Endothelial cell of umbilical vein (primary cell): ENCODE measurements around the gene NCKAP5. TPM values are rescaled to one million over a fixed set of nuclear protein-coding genes. Genes with fewer than 3 reads are reported as not detected.

Experiments used
- BruUV-seq: library from RNA; stranded (reverse); fragments of 400-500 nt; replicated peaks from 2 replicates; lab custom pipeline; 2021; lab: Mats Ljungman, UMichigan
- CTCF ChIA-PET: fragments of 300-600, 350-600 bp; sonication (Branson Sonifier 250); formaldehyde crosslinking; loops from one replicate; lab custom pipeline; 2021; ENCODE audit warnings: antibody characterized with exemption, inconsistent platforms; lab: Charles Lee
- POLR2A ChIA-PET: fragments of 300-600, 350-600 bp; sonication (Branson Sonifier 250); formaldehyde crosslinking; loops from one replicate; lab custom pipeline; 2021; ENCODE audit warnings: antibody characterized with exemption, inconsistent platforms; lab: Charles Lee
- DNase-seq: peaks from one replicate; pipeline ENCODE4 v3.0.0-alpha.2; 2011; ENCODE audit warnings: low read depth, low spot score
- FAIRE-seq: peaks from 2 replicates; lab custom pipeline; 2011; peaks lifted over from hg19 to GRCh38; lab: Jason Lieb, UNC
- H2AFZ ChIP-seq: 2 replicates; pipeline ENCODE4 v1.6.0; 2012; ENCODE audit warnings: low read depth, low read length, control low read depth, inconsistent platforms
- H3K27ac ChIP-seq: 2 replicates; pipeline ENCODE4 v1.5.1; 2011; ENCODE audit warnings: low read depth, mild to moderate bottlenecking, control low read depth, low read length, moderate library complexity; ENCODE audit not compliant: insufficient read depth
- H3K27me3 ChIP-seq, 2 experiments: 2 replicates each; pipeline versions ENCODE4 v1.6.0 to v1.6.1; 2011; ENCODE audit warnings: low read length in 2 of 2, mixed read lengths in 1 of 2; ENCODE audit not compliant: control insufficient read depth in 2 of 2, insufficient read depth in 2 of 2
- H3K36me3 ChIP-seq, 2 experiments: 2 replicates in 1 of 2; 3 replicates in 1 of 2; pipeline ENCODE4 v1.5.1; 2011; ENCODE audit warnings: low read length in 2 of 2, mild to moderate bottlenecking in 1 of 2, moderate library complexity in 1 of 2; ENCODE audit not compliant: control insufficient read depth in 2 of 2, insufficient read depth in 2 of 2; ENCODE audit errors: extremely low read depth in 1 of 2
- H3K4me1 ChIP-seq: 3 replicates; pipeline ENCODE4 v1.5.1; 2011; ENCODE audit warnings: mild to moderate bottlenecking, low read length; ENCODE audit not compliant: control insufficient read depth, insufficient read depth; ENCODE audit errors: extremely low read depth
- H3K4me2 ChIP-seq: 2 replicates; pipeline ENCODE4 v1.6.1; 2011; ENCODE audit warnings: low read length, control low read depth, mixed read lengths; ENCODE audit not compliant: insufficient read depth
- H3K4me3 ChIP-seq, 3 experiments: fragments of 200-600 bp in 1 of 3; sonication (generic), shearing (Covaris generic) in 1 of 3; replicated peaks in 1 of 3; 2 replicates each; pipeline ENCODE4 v1.5.1; 2011 to 2016; ENCODE audit warnings: control low read depth in 3 of 3, low read length in 3 of 3, mild to moderate bottlenecking in 2 of 3, inconsistent platforms in 1 of 3, low read depth in 1 of 3, moderate library complexity in 1 of 3; ENCODE audit not compliant: insufficient read depth in 1 of 3
- H3K79me2 ChIP-seq: 2 replicates; pipeline ENCODE4 v1.6.0; 2012; ENCODE audit warnings: low read length, inconsistent platforms; ENCODE audit not compliant: control insufficient read depth, insufficient read depth
- H3K9ac ChIP-seq: replicated peaks from 2 replicates; pipeline ENCODE3; 2011; ENCODE audit warnings: low read length, control low read depth; ENCODE audit not compliant: insufficient read depth; ENCODE audit errors: extremely low read depth
- H3K9me1 ChIP-seq: replicated peaks from 3 replicates; pipeline ENCODE4 v1.6.0; 2011; ENCODE audit warnings: mild to moderate bottlenecking, low read length; ENCODE audit not compliant: control insufficient read depth, insufficient read depth; ENCODE audit errors: extremely low read depth
- H3K9me3 ChIP-seq: replicated peaks from 2 replicates; pipeline ENCODE4 v1.5.1; 2012; ENCODE audit warnings: low read length, inconsistent platforms; ENCODE audit not compliant: control insufficient read depth, insufficient read depth
- H4K20me1 ChIP-seq: replicated peaks from 2 replicates; pipeline ENCODE3; 2011; ENCODE audit warnings: mild to moderate bottlenecking, low read length; ENCODE audit not compliant: control insufficient read depth, insufficient read depth; ENCODE audit errors: extremely low read depth
- CTCF ChIP-seq, 2 donors: IDR thresholded peaks; 1 replicate in 1 of 2; 2 replicates in 1 of 2; pipeline ENCODE4 v1.5.1; 2011; ENCODE audit warnings: low read length in 2 of 2, mild to moderate bottlenecking in 2 of 2, moderate library complexity in 2 of 2, control low read depth in 1 of 2, inconsistent platforms in 1 of 2, low read depth in 1 of 2; ENCODE audit not compliant: insufficient read depth in 1 of 2; ENCODE audit errors: extremely low read depth in 1 of 2
- EZH2 ChIP-seq: IDR thresholded peaks from 2 replicates; pipeline ENCODE4 v1.6.1; 2012; ENCODE audit warnings: borderline replicate concordance, low read depth, mild to moderate bottlenecking, moderate library complexity, low read length, inconsistent platforms; ENCODE audit not compliant: severe bottlenecking
- FOS ChIP-seq: IDR thresholded peaks from 2 replicates; pipeline ENCODE4 v1.6.1; 2011; ENCODE audit warnings: mild to moderate bottlenecking, low read length, moderate library complexity, borderline replicate concordance; ENCODE audit not compliant: insufficient read depth
- GATA2 ChIP-seq: IDR thresholded peaks from 2 replicates; pipeline ENCODE4 v1.7.0; 2011; ENCODE audit warnings: low read depth, mild to moderate bottlenecking, moderate library complexity, mixed read lengths, low read length; ENCODE audit not compliant: insufficient read length, insufficient read depth
- JUN ChIP-seq: IDR thresholded peaks from 2 replicates; pipeline ENCODE4 v1.6.1; 2011; ENCODE audit warnings: borderline replicate concordance, low read depth; ENCODE audit not compliant: insufficient read length, insufficient read depth
- MYC ChIP-seq: IDR thresholded peaks from one replicate; pipeline ENCODE4 v1.6.1; 2011; ENCODE audit warnings: mild to moderate bottlenecking, low read depth, low read length
- POLR2A ChIP-seq: IDR thresholded peaks from 2 replicates; pipeline ENCODE4 v1.6.1; 2012; ENCODE audit warnings: low read depth, mild to moderate bottlenecking, control low read depth, low read length
- POLR2AphosphoS5 ChIP-seq: IDR thresholded peaks from 2 replicates; pipeline ENCODE4 v1.6.1; 2012; ENCODE audit warnings: low read depth, mild to moderate bottlenecking, control low read depth, low read length, moderate library complexity; ENCODE audit not compliant: insufficient read depth
- dilution Hi-C: fragments of 300-500 bp; cut with MboI; formaldehyde crosslinking; loops from one replicate; pipeline ENCODE4 v1.15.0; 2019; ENCODE audit warnings: low sequenced_read_pairs; ENCODE audit not compliant: extremely low pct_ligation_motif_present
- intact Hi-C: fragments of 100-400 bp; cut with micrococcal nuclease; formaldehyde crosslinking; loops from one replicate; pipeline ENCODE4 v1.10.0; 2022
- polyA plus RNA-seq, 4 experiments: library from polyadenylated mRNA; depleted of rRNA in 3 of 4; stranded (reverse) in 3 of 4; unstranded in 1 of 4; fragments of >200 nt; gene quantifications; 2 replicates each; pipeline versions ENCODE4 v1.2.1 to v1.2.3, GENCODE V29; 2011 to 2012; ENCODE audit warnings: missing spikeins in 1 of 4
- total RNA-seq: library from RNA; stranded (reverse); gene quantifications from 2 replicates; pipeline ENCODE4 v1.2.3, GENCODE V29; 2021
- TF ChIP-seq, protein P1 (sequence below): IDR thresholded peaks from 2 replicates; pipeline ENCODE4 v1.6.1; 2011; ENCODE audit not compliant: insufficient read depth, insufficient read length

Gene NCKAP5
- total and polyA plus RNA-seq, 2 donors (not counting 3 experiments of a cell fraction or from before 2014, with no cell fraction given): 0.47 to 3.3 TPM

DNA sequence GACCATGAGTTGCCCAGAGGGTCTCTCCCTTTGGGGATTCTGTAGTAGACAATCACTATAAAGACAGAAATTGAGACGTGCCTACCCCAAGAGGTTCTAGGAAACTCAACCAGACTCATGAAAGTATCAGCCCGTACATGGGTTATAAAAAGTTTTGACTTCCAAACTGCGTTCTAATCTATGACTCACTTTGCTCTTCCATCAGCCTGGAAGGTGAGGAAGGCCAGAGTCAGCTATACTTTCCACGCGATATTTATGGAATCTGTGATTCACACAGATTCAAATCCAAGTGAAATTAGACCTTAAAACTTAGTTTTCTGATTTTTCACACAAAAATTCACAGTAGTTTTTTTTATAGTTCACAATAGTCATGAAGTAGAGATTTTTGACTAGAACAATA is 890.6 kb downstream of the NCKAP5 start:
- no peaks in the 10 kb centered on the region for H3K9me1 ChIP-seq
- dilution Hi-C loops (no loop called here), intact Hi-C loops (no loop called here)
- ChIA-PET POLR2A (no interaction called here), CTCF (interaction anchor here (1.0 to 2.1 kb wide), 6 partner anchors 61 to 1166 kb away, joined by 3 to 7 read pairs (median 5); no protein-coding TSS in a partner anchor)
- no peaks in the 10 kb centered on the region for H3K36me3 ChIP-seq
- TF ChIP-seq POLR2A: no peak
- no peak for TF ChIP-seq POLR2AphosphoS5
- no peak for TF ChIP-seq GATA2
- no peak for TF ChIP-seq JUN
- no peak for TF ChIP-seq EZH2
- TF ChIP-seq CTCF (IDR thresholded peaks at IDR 0.05; ENCODE audit: extremely low read depth in 1 of 2, insufficient read depth in 1 of 2, low read depth in 1 of 2, low read length in 2 of 2): no peak
- TF ChIP-seq, protein P1, sequence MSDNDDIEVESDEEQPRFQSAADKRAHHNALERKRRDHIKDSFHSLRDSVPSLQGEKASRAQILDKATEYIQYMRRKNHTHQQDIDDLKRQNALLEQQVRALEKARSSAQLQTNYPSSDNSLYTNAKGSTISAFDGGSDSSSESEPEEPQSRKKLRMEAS: no peak
- TF ChIP-seq MYC: no peak
- TF ChIP-seq FOS: no peak
- no peak overlapping the region for H3K4me3 ChIP-seq
- H3K4me2 ChIP-seq: no peak overlapping the region
- H4K20me1 ChIP-seq: no peaks in the 10 kb centered on the region
- H3K27me3 ChIP-seq: no peaks in the 10 kb centered on the region
- no peak overlapping the region for H3K9ac ChIP-seq
- no peak for DNase-seq
- no peaks in the 10 kb centered on the region for H3K79me2 ChIP-seq
- H3K9me3 ChIP-seq: no peaks in the 10 kb centered on the region
- FAIRE-seq: no peak
- H2AFZ ChIP-seq: no peak overlapping the region
- no TSS peak for BruUV-seq
- peaks cover 7% of the 10 kb centered on the region for H3K4me1 ChIP-seq
- no peak overlapping the region for H3K27ac ChIP-seq
